WTC11 (cell line): ENCODE data around the gene FBN3. TPM values are rescaled to one million over a fixed set of nuclear protein-coding genes. Genes with fewer than 3 reads are reported as not detected.

Experiments
- ATAC-seq: fragments of 200-7000 bp; cut with Tn5 transposase; 2 replicates; pipeline ENCODE4 v1.10.0; 2021; ENCODE audit warnings: mild to moderate bottlenecking, moderate library complexity
- CTCF ChIA-PET: fragments of 300-600 bp; sonication (Branson Sonifier 250); formaldehyde crosslinking; loops from one replicate; lab custom pipeline; 2021; ENCODE audit warnings: antibody characterized with exemption; lab: Charles Lee
- POLR2A ChIA-PET: fragments of 350-600 bp; sonication (Branson Sonifier 250); formaldehyde crosslinking; loops from one replicate; lab custom pipeline; 2021; ENCODE audit warnings: antibody characterized with exemption; lab: Charles Lee
- DNase-seq: peaks from one replicate; pipeline ENCODE4 v3.0.0; 2021; ENCODE audit warnings: low spot score
- H3K27ac Mint-ChIP-seq: 2 replicates; pipeline ENCODE4 v1.8.0; 2021; ENCODE audit warnings: mixed read lengths
- H3K27me3 Mint-ChIP-seq: 2 replicates; pipeline ENCODE4 v1.8.0; 2021; ENCODE audit warnings: low read depth, mild to moderate bottlenecking, moderate library complexity, mixed read lengths
- H3K36me3 Mint-ChIP-seq: 2 replicates; pipeline ENCODE4 v1.8.0; 2021; ENCODE audit warnings: mixed read lengths
- H3K4me1 Mint-ChIP-seq: 2 replicates; pipeline ENCODE4 v1.8.0; 2022; ENCODE audit warnings: mixed read lengths
- H3K4me3 Mint-ChIP-seq: 2 replicates; pipeline ENCODE4 v1.8.0; 2021; ENCODE audit warnings: mild to moderate bottlenecking, moderate library complexity, mixed read lengths
- H3K9me3 Mint-ChIP-seq: 2 replicates; pipeline ENCODE4 v1.8.0; 2021; ENCODE audit warnings: mixed read lengths
- AR ChIP-seq: fragments of 250-450 bp; sonication (Bioruptor Pico); IDR thresholded peaks from 2 replicates; pipeline ENCODE4 v1.9.0; 2021; ENCODE audit warnings: mild to moderate bottlenecking
- ATF1 ChIP-seq: sonication (generic); formaldehyde crosslinking; IDR thresholded peaks from 2 replicates; pipeline ENCODE4 v1.8.1; 2023; ENCODE audit warnings: mild to moderate bottlenecking, moderate library complexity, missing genetic modification reagents
- ATF2 ChIP-seq: sonication (generic); formaldehyde crosslinking; IDR thresholded peaks from 2 replicates; pipeline ENCODE4 v1.8.1; 2022; ENCODE audit warnings: low read depth, missing genetic modification reagents, borderline replicate concordance
- FOXP4 ChIP-seq: sonication (generic); formaldehyde crosslinking; IDR thresholded peaks from 2 replicates; pipeline ENCODE4 v1.8.0; 2022; ENCODE audit warnings: mild to moderate bottlenecking, missing genetic modification reagents
- HMGA2 ChIP-seq: fragments of 250-450 bp; sonication (Bioruptor Pico); IDR thresholded peaks from 2 replicates; pipeline ENCODE4 v1.4.0; 2021; ENCODE audit warnings: mild to moderate bottlenecking, moderate library complexity
- MYBL2 ChIP-seq: sonication (generic); formaldehyde crosslinking; IDR thresholded peaks from 2 replicates; pipeline ENCODE4 v1.8.1; 2023; ENCODE audit warnings: mild to moderate bottlenecking, moderate library complexity, missing genetic modification reagents
- NR3C1 ChIP-seq: sonication (generic); formaldehyde crosslinking; conservative IDR thresholded peaks from 2 replicates; pipeline ENCODE4 v1.8.1; 2023; ENCODE audit warnings: low read depth, mild to moderate bottlenecking, missing genetic modification reagents
- OVOL2 ChIP-seq: fragments of 250-450 bp; sonication (Bioruptor Pico); IDR thresholded peaks from 2 replicates; pipeline ENCODE4 v1.9.0; 2021; ENCODE audit warnings: mild to moderate bottlenecking, borderline replicate concordance
- SMAD4 ChIP-seq: sonication (generic); formaldehyde crosslinking; IDR thresholded peaks from 2 replicates; pipeline ENCODE4 v1.8.0; 2022; ENCODE audit warnings: mild to moderate bottlenecking, missing genetic modification reagents
- ZBTB21 ChIP-seq: sonication (generic); formaldehyde crosslinking; IDR thresholded peaks from 2 replicates; pipeline ENCODE4 v1.8.1; 2023; ENCODE audit warnings: mild to moderate bottlenecking, missing genetic modification reagents, borderline replicate concordance
- ZNF121 ChIP-seq: sonication (generic); formaldehyde crosslinking; IDR thresholded peaks from 2 replicates; pipeline ENCODE4 v1.8.0; 2023; ENCODE audit warnings: missing genetic modification reagents
- ZNF232 ChIP-seq: sonication (generic); formaldehyde crosslinking; IDR thresholded peaks from 2 replicates; pipeline ENCODE4 v1.8.0; 2022; ENCODE audit warnings: mild to moderate bottlenecking, missing genetic modification reagents
- total RNA-seq: library from RNA; stranded (reverse); gene quantifications from 3 replicates; pipeline ENCODE4 v1.2.3, GENCODE V29; 2021

The FBN3 gene
- total RNA-seq, 1 experiment from 2014 or later, result 54.8 TPM

GRCh38 chr19:8056533-8056932 is 92.9 kb downstream of the FBN3 start:
- Mint-ChIP-seq H3K27me3 (peaks cover 9% of the 10 kb centered on the region), H3K9me3 (no peaks in the 10 kb centered on the region), H3K4me1 (peaks cover 17% of the 10 kb centered on the region), H3K4me3 (no peak overlapping the region), H3K27ac (no peak overlapping the region), H3K36me3 (no peaks in the 10 kb centered on the region)
- TF ChIP-seq ZNF121 (CRISPR knock-in tag) (peak; percentile 65; the same call in 1 of the 2 replicates), ATF1 (no peak)
- DNase-seq, result no peak
- POLR2A ChIA-PET, result no interaction called here
- CTCF ChIA-PET, result interaction anchor here (1.2 to 2.7 kb wide), 2 partner anchors 54 to 112 kb away, joined by 9 to 10 read pairs; no protein-coding TSS in a partner anchor
- ATAC-seq, result no peak

GRCh38 chr19:8054169-8054568 is 95.2 kb downstream of the FBN3 start:
- TF ChIP-seq OVOL2 (CRISPR knock-in tag), result no peak
- no peak for DNase-seq
- ChIA-PET CTCF (interaction anchor here (0.5 to 2.9 kb wide), 5 partner anchors 28 to 199 kb away, joined by 3 to 22 read pairs (median 3); no protein-coding TSS in a partner anchor), POLR2A (no interaction called here)
- peaks cover 23% of the 10 kb centered on the region for H3K27me3 Mint-ChIP-seq
- H3K27ac Mint-ChIP-seq, result no peak overlapping the region
- no peaks in the 10 kb centered on the region for H3K36me3 Mint-ChIP-seq
- H3K4me3 Mint-ChIP-seq, result no peak overlapping the region
- no peaks in the 10 kb centered on the region for H3K9me3 Mint-ChIP-seq
- peaks cover 17% of the 10 kb centered on the region for H3K4me1 Mint-ChIP-seq
- ATAC-seq, result no peak

GRCh38 chr19:8052464-8052859 is 96.9 kb downstream of the FBN3 start, which contains the start of gene CCL25:
Gene CCL25 (plus strand): TSS chr19:8052760. CDS start chr19:8053050, 290 bp downstream.
- ATAC-seq (no peak), DNase-seq (no peak)
- Mint-ChIP-seq H3K27ac (no peak within 1 kb of the TSS), H3K4me1 (peaks cover 17% of the 10 kb centered on the region), H3K36me3 (no peaks in the 10 kb centered on the region), H3K9me3 (no peaks in the 10 kb centered on the region), H3K4me3 (no peak within 1 kb of the TSS), H3K27me3 (peaks cover 40% of the 10 kb centered on the region)
- POLR2A ChIA-PET, result no interaction called here
- TF ChIP-seq NR3C1 (CRISPR knock-in tag), result no peak
- no peak for TF ChIP-seq MYBL2 (CRISPR knock-in tag)
- no peak for TF ChIP-seq AR (CRISPR knock-in tag)
- TF ChIP-seq ATF2 (CRISPR knock-in tag), result no peak
- no peak for TF ChIP-seq ZBTB21 (CRISPR knock-in tag)
- TF ChIP-seq ZNF232 (CRISPR knock-in tag), result no peak
- TF ChIP-seq SMAD4, result no peak
- TF ChIP-seq FOXP4 (CRISPR knock-in tag), result no peak
- TF ChIP-seq HMGA2 (CRISPR knock-in tag), result no peak
- TF ChIP-seq, all 79 proteins: peak for 0
- CTCF ChIA-PET, result interaction anchor here (0.6 to 2.9 kb wide), 2 partner anchors 50 to 173 kb away, joined by 3 to 22 read pairs; no protein-coding TSS in a partner anchor
